ENCODE data around the gene NTF4. TPM values are rescaled to one million over a fixed set of nuclear protein-coding genes. Genes with fewer than 3 reads are reported as not detected.
"Not testable (repeated sequence)": the region's sequence is repeated elsewhere in the genome, so short reads cannot be mapped to it uniquely, and the experiment has no call there.

The NTF4 gene
- total and polyA plus RNA-seq, 2 of the 8 experiments (the other 6 are each of a cell fraction or from before 2014, with no cell fraction given), result 3.1 to 6.5 TPM

- H4K5ac ChIP-seq (ENCODE audit: insufficient read length, low read depth, low read length); H4K91ac ChIP-seq (replicated peaks; ENCODE audit: insufficient read length, low read length); H2BK5ac ChIP-seq (ENCODE audit: low read depth, low read length); H3K18ac ChIP-seq (ENCODE audit: extremely low read depth, low read length); H3K23me2 ChIP-seq (ENCODE audit: low read depth, low read length); H2AFZ ChIP-seq (ENCODE audit: low read length); H2BK120ac ChIP-seq (replicated peaks; ENCODE audit: low read depth, low read length); H3K4me3 ChIP-seq (ENCODE audit: extremely low read depth in 1 of 4, insufficient read depth in 2 of 4, low read depth in 3 of 4, low read length in 4 of 4); FAIRE-seq; H2AK5ac ChIP-seq (ENCODE audit: low read depth, low read length); H4K8ac ChIP-seq (ENCODE audit: extremely low read depth, insufficient read depth, low read length); H3K4ac ChIP-seq (replicated peaks; ENCODE audit: insufficient read length, low read depth, low read length); H3K9ac ChIP-seq (replicated peaks in 1 of 4; ENCODE audit: extremely low read depth in 1 of 4, low read depth in 3 of 4, low read length in 3 of 4); H3K4me2 ChIP-seq (ENCODE audit: insufficient read depth in 1 of 2, low read depth in 2 of 2, low read length in 2 of 2); H3K27ac ChIP-seq (ENCODE audit: low read depth, low read length); H3K36me3 ChIP-seq (ENCODE audit: control insufficient read depth in 2 of 4, insufficient read depth in 4 of 4, low read length in 3 of 4); H3K4me1 ChIP-seq (replicated peaks in 1 of 4; ENCODE audit: control insufficient read depth in 3 of 4, insufficient read depth in 4 of 4, low read length in 3 of 4); DNase-seq (ENCODE audit: low read depth in 1 of 2, low spot score in 2 of 2); H3K27me3 ChIP-seq (replicated peaks in 1 of 4; ENCODE audit: control insufficient read depth in 3 of 4, extremely low read depth in 1 of 4, insufficient read depth in 3 of 4, low read length in 3 of 4); H2BK12ac ChIP-seq (ENCODE audit: low read depth, low read length); H3K14ac ChIP-seq (ENCODE audit: insufficient read length); POLR2A ChIA-PET (ENCODE audit: partially characterized antibody); H2BK15ac ChIP-seq (ENCODE audit: low read length); H3K23ac ChIP-seq (ENCODE audit: insufficient read length); H4K20me1 ChIP-seq (replicated peaks in 1 of 2; ENCODE audit: control insufficient read depth in 1 of 2, insufficient read depth in 2 of 2, low read length in 2 of 2); H3K9me3 ChIP-seq (ENCODE audit: insufficient read depth in 2 of 2, low read depth in 1 of 2, low read length in 1 of 2); H3K79me1 ChIP-seq (ENCODE audit: low read depth, low read length); H3K79me2 ChIP-seq (ENCODE audit: control insufficient read depth in 1 of 2, insufficient read depth in 2 of 2, low read length in 2 of 2); H3K56ac ChIP-seq (replicated peaks; ENCODE audit: insufficient read length, low read depth, low read length); H2BK20ac ChIP-seq (ENCODE audit: low read length): not testable (repeated sequence)
- WGBS, 2 experiments (ENCODE audit: extremely low coverage in 1 of 2, insufficient coverage in 1 of 2, insufficient read length in 1 of 2, insufficient replicate concordance in 2 of 2, low coverage in 1 of 2, low lambda C conversion rate in 2 of 2, missing lambda C conversion rate in 1 of 2), result 86% methylated on average over 14 of the region's 14 CpGs; no CpG with 5 or more reads in 1 of the 2 experiments
- CTCF ChIA-PET (ENCODE audit: partially characterized antibody), result interaction anchor here (1.4 to 2.5 kb wide), 2 partner anchors 10 to 31 kb away, joined by 3 to 9 read pairs; a partner anchor contains a TSS
Observed at GRCh38 chr19:49029749-49030148, 34.9 kb downstream of the NTF4 start.

GRCh38 chr19:49028686-49029085 is 35.9 kb downstream of the NTF4 start:
- H4K5ac ChIP-seq (ENCODE audit: insufficient read length, low read depth, low read length); FAIRE-seq; H3K27ac ChIP-seq (ENCODE audit: low read depth, low read length); H2BK12ac ChIP-seq (ENCODE audit: low read depth, low read length); H3K79me1 ChIP-seq (ENCODE audit: low read depth, low read length); H4K8ac ChIP-seq (ENCODE audit: extremely low read depth, insufficient read depth, low read length); H4K20me1 ChIP-seq (replicated peaks in 1 of 2; ENCODE audit: control insufficient read depth in 1 of 2, insufficient read depth in 2 of 2, low read length in 2 of 2); H3K56ac ChIP-seq (replicated peaks; ENCODE audit: insufficient read length, low read depth, low read length); H3K36me3 ChIP-seq (ENCODE audit: control insufficient read depth in 2 of 4, insufficient read depth in 4 of 4, low read length in 3 of 4); H3K4me1 ChIP-seq (replicated peaks in 1 of 4; ENCODE audit: control insufficient read depth in 3 of 4, insufficient read depth in 4 of 4, low read length in 3 of 4); H2BK5ac ChIP-seq (ENCODE audit: low read depth, low read length); H3K4ac ChIP-seq (replicated peaks; ENCODE audit: insufficient read length, low read depth, low read length); H3K27me3 ChIP-seq (replicated peaks in 1 of 4; ENCODE audit: control insufficient read depth in 3 of 4, extremely low read depth in 1 of 4, insufficient read depth in 3 of 4, low read length in 3 of 4); DNase-seq (ENCODE audit: low read depth in 1 of 2, low spot score in 2 of 2); H3K79me2 ChIP-seq (ENCODE audit: control insufficient read depth in 1 of 2, insufficient read depth in 2 of 2, low read length in 2 of 2); H2AK5ac ChIP-seq (ENCODE audit: low read depth, low read length); H2BK15ac ChIP-seq (ENCODE audit: low read length); H3K9ac ChIP-seq (replicated peaks in 1 of 4; ENCODE audit: extremely low read depth in 1 of 4, low read depth in 3 of 4, low read length in 3 of 4); H3K4me3 ChIP-seq (ENCODE audit: extremely low read depth in 1 of 4, insufficient read depth in 2 of 4, low read depth in 3 of 4, low read length in 4 of 4); H2AFZ ChIP-seq (ENCODE audit: low read length); H3K23me2 ChIP-seq (ENCODE audit: low read depth, low read length); H3K9me3 ChIP-seq (ENCODE audit: insufficient read depth in 2 of 2, low read depth in 1 of 2, low read length in 1 of 2); H3K18ac ChIP-seq (ENCODE audit: extremely low read depth, low read length); H3K4me2 ChIP-seq (ENCODE audit: insufficient read depth in 1 of 2, low read depth in 2 of 2, low read length in 2 of 2); H3K14ac ChIP-seq (ENCODE audit: insufficient read length); H2BK120ac ChIP-seq (replicated peaks; ENCODE audit: low read depth, low read length); H4K91ac ChIP-seq (replicated peaks; ENCODE audit: insufficient read length, low read length); H3K23ac ChIP-seq (ENCODE audit: insufficient read length); H2BK20ac ChIP-seq (ENCODE audit: low read length): not testable (repeated sequence)
- 92% methylated on average over 2 of the region's 9 CpGs; no CpG with 5 or more reads in 1 of the 2 experiments for WGBS, 2 experiments (ENCODE audit: extremely low coverage in 1 of 2, insufficient coverage in 1 of 2, insufficient read length in 1 of 2, insufficient replicate concordance in 2 of 2, low coverage in 1 of 2, low lambda C conversion rate in 2 of 2, missing lambda C conversion rate in 1 of 2)
- CTCF ChIA-PET (ENCODE audit: partially characterized antibody), result interaction anchor here (1.4 to 1.5 kb wide), 2 partner anchors 29 to 32 kb away, joined by 3 to 8 read pairs; no protein-coding TSS in a partner anchor
- POLR2A ChIA-PET (ENCODE audit: partially characterized antibody), result interaction anchor here (0.6 kb wide), 1 partner anchor 31 kb away, joined by 3 read pairs; no protein-coding TSS in a partner anchor

All from H1 (cell line).